ENCODE measurements around the gene PPM1D.

The PPM1D gene

GRCh38 chr17:60557805-60558204 lies 42.2 kb upstream of the PPM1D start (continued):
- TF ChIP-seq, protein P1, sequence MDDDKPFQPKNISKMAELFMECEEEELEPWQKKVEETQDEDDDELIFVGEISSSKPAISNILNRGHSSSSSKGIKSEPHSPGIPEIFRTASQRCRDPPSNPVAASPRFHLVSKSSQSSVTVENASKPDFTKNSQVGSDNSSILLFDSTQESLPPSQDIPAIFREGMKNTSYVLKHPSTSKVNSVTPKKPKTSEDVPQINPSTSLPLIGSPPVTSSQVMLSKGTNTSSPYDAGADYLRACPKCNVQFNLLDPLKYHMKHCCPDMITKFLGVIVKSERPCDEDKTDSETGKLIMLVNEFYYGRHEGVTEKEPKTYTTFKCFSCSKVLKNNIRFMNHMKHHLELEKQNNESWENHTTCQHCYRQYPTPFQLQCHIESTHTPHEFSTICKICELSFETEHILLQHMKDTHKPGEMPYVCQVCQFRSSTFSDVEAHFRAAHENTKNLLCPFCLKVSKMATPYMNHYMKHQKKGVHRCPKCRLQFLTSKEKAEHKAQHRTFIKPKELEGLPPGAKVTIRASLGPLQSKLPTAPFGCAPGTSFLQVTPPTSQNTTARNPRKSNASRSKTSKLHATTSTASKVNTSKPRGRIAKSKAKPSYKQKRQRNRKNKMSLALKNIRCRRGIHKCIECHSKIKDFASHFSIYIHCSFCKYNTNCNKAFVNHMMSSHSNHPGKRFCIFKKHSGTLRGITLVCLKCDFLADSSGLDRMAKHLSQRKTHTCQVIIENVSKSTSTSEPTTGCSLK (tag by site-specific recombination; IDR thresholded peaks at IDR 0.05): no peak
- TF ChIP-seq GLI2 (tag by site-specific recombination; IDR thresholded peaks at IDR 0.05; ENCODE audit: borderline replicate concordance, low read depth): no peak
- no peak for TF ChIP-seq SALL2 (tag by site-specific recombination; IDR thresholded peaks at IDR 0.05; ENCODE audit: borderline replicate concordance)
- no peak for TF ChIP-seq ZNF24 (tag by site-specific recombination; IDR thresholded peaks at IDR 0.05)
- TF ChIP-seq, protein P2, sequence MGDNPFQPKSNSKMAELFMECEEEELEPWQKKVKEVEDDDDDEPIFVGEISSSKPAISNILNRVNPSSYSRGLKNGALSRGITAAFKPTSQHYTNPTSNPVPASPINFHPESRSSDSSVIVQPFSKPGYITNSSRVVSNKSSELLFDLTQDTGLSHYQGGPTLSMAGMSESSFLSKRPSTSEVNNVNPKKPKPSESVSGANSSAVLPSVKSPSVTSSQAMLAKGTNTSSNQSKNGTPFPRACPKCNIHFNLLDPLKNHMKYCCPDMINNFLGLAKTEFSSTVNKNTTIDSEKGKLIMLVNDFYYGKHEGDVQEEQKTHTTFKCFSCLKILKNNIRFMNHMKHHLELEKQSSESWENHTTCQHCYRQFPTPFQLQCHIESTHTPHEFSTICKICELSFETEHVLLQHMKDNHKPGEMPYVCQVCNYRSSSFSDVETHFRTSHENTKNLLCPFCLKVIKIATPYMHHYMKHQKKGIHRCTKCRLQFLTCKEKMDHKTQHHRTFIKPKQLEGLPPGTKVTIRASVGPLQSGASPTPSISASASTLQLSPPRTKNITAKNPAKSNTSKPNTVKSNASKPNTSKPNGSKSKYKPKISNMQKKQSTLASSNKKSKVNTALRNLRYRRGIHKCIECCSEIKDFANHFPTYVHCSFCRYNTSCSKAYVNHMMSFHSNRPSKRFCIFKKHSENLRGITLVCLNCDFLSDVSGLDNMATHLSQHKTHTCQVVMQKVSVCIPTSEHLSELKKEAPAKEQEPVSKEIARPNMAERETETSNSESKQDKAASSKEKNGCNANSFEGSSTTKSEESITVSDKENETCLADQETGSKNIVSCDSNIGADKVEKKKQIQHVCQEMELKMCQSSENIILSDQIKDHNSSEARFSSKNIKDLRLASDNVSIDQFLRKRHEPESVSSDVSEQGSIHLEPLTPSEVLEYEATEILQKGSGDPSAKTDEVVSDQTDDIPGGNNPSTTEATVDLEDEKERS (tag by site-specific recombination; IDR thresholded peaks at IDR 0.05): 0 out of 2 replicates have a peak, but pooled peaks have one; percentile 56
- TF ChIP-seq ZNF169 (tag by site-specific recombination; IDR thresholded peaks at IDR 0.05): peak; percentile 79; the same call in 1 of the 2 replicates
- TF ChIP-seq KLF10 (tag by site-specific recombination; IDR thresholded peaks at IDR 0.05): no peak
- TF ChIP-seq ZNF366 (tag by site-specific recombination; conservative IDR thresholded peaks at IDR 0.05): no peak
- TF ChIP-seq SP7 (tag by site-specific recombination; IDR thresholded peaks at IDR 0.05): no peak
- 0 out of 2 replicates have a peak, but pooled peaks have one; percentile 4 for TF ChIP-seq ZNF555 (tag by site-specific recombination; conservative IDR thresholded peaks at IDR 0.05)
- TF ChIP-seq ZNF548 (tag by site-specific recombination; IDR thresholded peaks at IDR 0.05): no peak
- peak; percentile 27; the same call in 1 of the 2 replicates for TF ChIP-seq ZNF133 (tag by site-specific recombination; IDR thresholded peaks at IDR 0.05)
- TF ChIP-seq ZNF670 (tag by site-specific recombination; IDR thresholded peaks at IDR 0.05; ENCODE audit: low read depth): no peak
- TF ChIP-seq ZNF610 (tag by site-specific recombination; IDR thresholded peaks at IDR 0.05; ENCODE audit: borderline replicate concordance): peak; percentile 62; the same call in 1 of the 2 replicates
- no peak for TF ChIP-seq ZNF654 (tag by site-specific recombination; IDR thresholded peaks at IDR 0.05; ENCODE audit: low read depth)
- TF ChIP-seq ZNF677 (tag by site-specific recombination; IDR thresholded peaks at IDR 0.05): 0 out of 2 replicates have a peak, but pooled peaks have one; percentile 11
- no peak for TF ChIP-seq ZBTB20 (tag by site-specific recombination; IDR thresholded peaks at IDR 0.05)
- no peak for TF ChIP-seq BCL11A (tag by site-specific recombination; IDR thresholded peaks at IDR 0.05; ENCODE audit: low read depth)
- TF ChIP-seq GFI1B (tag by site-specific recombination; IDR thresholded peaks at IDR 0.05): no peak
- TF ChIP-seq ZIC2 (tag by site-specific recombination; IDR thresholded peaks at IDR 0.05): no peak
- no peak for TF ChIP-seq ZNF274 (IDR thresholded peaks at IDR 0.05; ENCODE audit: low read length)
- no peak for TF ChIP-seq ZNF274 (tag by site-specific recombination; IDR thresholded peaks at IDR 0.05; ENCODE audit: borderline replicate concordance)
- no peak for TF ChIP-seq SCRT2 (tag by site-specific recombination; IDR thresholded peaks at IDR 0.05)
- TF ChIP-seq RBAK (tag by site-specific recombination; IDR thresholded peaks at IDR 0.05): peak; percentile 79; the same call in 1 of the 2 replicates
- TF ChIP-seq EGR2 (tag by site-specific recombination; IDR thresholded peaks at IDR 0.05; ENCODE audit: low read depth): no peak
- no peak for TF ChIP-seq ZNF785 (tag by site-specific recombination; IDR thresholded peaks at IDR 0.05)
- TF ChIP-seq, protein P3, sequence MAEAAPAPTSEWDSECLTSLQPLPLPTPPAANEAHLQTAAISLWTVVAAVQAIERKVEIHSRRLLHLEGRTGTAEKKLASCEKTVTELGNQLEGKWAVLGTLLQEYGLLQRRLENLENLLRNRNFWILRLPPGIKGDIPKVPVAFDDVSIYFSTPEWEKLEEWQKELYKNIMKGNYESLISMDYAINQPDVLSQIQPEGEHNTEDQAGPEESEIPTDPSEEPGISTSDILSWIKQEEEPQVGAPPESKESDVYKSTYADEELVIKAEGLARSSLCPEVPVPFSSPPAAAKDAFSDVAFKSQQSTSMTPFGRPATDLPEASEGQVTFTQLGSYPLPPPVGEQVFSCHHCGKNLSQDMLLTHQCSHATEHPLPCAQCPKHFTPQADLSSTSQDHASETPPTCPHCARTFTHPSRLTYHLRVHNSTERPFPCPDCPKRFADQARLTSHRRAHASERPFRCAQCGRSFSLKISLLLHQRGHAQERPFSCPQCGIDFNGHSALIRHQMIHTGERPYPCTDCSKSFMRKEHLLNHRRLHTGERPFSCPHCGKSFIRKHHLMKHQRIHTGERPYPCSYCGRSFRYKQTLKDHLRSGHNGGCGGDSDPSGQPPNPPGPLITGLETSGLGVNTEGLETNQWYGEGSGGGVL (tag by site-specific recombination; IDR thresholded peaks at IDR 0.05): no peak
- TF ChIP-seq TRIM28 (IDR thresholded peaks at IDR 0.05; ENCODE audit: borderline replicate concordance, low read length): no peak; the same call in 1 of the 2 replicates
- TF ChIP-seq ZNF544 (tag by site-specific recombination; IDR thresholded peaks at IDR 0.05): no peak
- TF ChIP-seq ZNF768 (tag by site-specific recombination; IDR thresholded peaks at IDR 0.05): no peak
- no peak for TF ChIP-seq ZSCAN4 (tag by site-specific recombination; IDR thresholded peaks at IDR 0.05)
- TF ChIP-seq ZNF624 (tag by site-specific recombination; IDR thresholded peaks at IDR 0.05): no peak
- TF ChIP-seq ZNF621 (tag by site-specific recombination; IDR thresholded peaks at IDR 0.05): no peak
- TF ChIP-seq SCRT1 (tag by site-specific recombination; IDR thresholded peaks at IDR 0.05; ENCODE audit: borderline replicate concordance): no peak
- TF ChIP-seq ZNF837 (tag by site-specific recombination; IDR thresholded peaks at IDR 0.05): no peak
- TF ChIP-seq GLI4 (tag by site-specific recombination; IDR thresholded peaks at IDR 0.05): no peak

Measured in HEK293 (cell line).